ENCODE data around the gene ZCCHC12. TPM values are rescaled to one million over a fixed set of nuclear protein-coding genes. Genes with fewer than 3 reads are reported as not detected.
"Not testable (repeated sequence)": the region's sequence is repeated elsewhere in the genome, so short reads cannot be mapped to it uniquely, and the experiment has no call there.

ZCCHC12 gene
- not detected for total RNA-seq

- H3K27ac Mint-ChIP-seq = no peak within 1 kb of the TSS
- peaks cover 59% of the 10 kb centered on the region for H3K27me3 Mint-ChIP-seq
- H3K4me1 Mint-ChIP-seq = peaks cover 7% of the 10 kb centered on the region
- ATAC-seq (peak; percentile 45), DNase-seq (no peak)
- H3K36me3 Mint-ChIP-seq = no peaks in the 10 kb centered on the region
- no peak within 1 kb of the TSS for H3K4me3 Mint-ChIP-seq
- no peaks in the 10 kb centered on the region for H3K9me3 Mint-ChIP-seq (ENCODE audit: low read depth)
- CTCF ChIA-PET = interaction anchor here (0.6 to 2.5 kb wide), 4 partner anchors 16 to 569 kb away, joined by 3 to 13 read pairs (median 3); no protein-coding TSS in a partner anchor
Measured at GRCh38 chrX:118823263-118824172, at the start of gene ZCCHC12. Gene ZCCHC12 (plus strand): TSS chrX:118823824. CDS start chrX:118825245, 1,421 bp downstream.

- Mint-ChIP-seq H3K27ac (no peak overlapping the region), H3K4me3 (no peak overlapping the region), H3K4me1 (no peaks in the 10 kb centered on the region), H3K27me3 (peaks cover 23% of the 10 kb centered on the region), H3K36me3 (no peaks in the 10 kb centered on the region), H3K9me3 (ENCODE audit: low read depth) (no peaks in the 10 kb centered on the region)
- CTCF ChIA-PET = no interaction called here
- DNase-seq (no peak), ATAC-seq (no peak)
Measured at GRCh38 chrX:118779581-118779980, 44.0 kb upstream of the ZCCHC12 start.

GRCh38 chrX:118780509-118780908 is 43.1 kb upstream of the ZCCHC12 start:
- DNase-seq (no peak), ATAC-seq (no peak)
- Mint-ChIP-seq H3K36me3 (no peaks in the 10 kb centered on the region), H3K4me3 (no peak overlapping the region), H3K27ac (no peak overlapping the region), H3K9me3 (ENCODE audit: low read depth) (no peaks in the 10 kb centered on the region), H3K4me1 (no peaks in the 10 kb centered on the region), H3K27me3 (peaks cover 17% of the 10 kb centered on the region)
- CTCF ChIA-PET = no interaction called here

GRCh38 chrX:118780911-118781310 is 42.7 kb upstream of the ZCCHC12 start:
- no peak for ATAC-seq
- Mint-ChIP-seq H3K27ac (no peak overlapping the region), H3K4me3 (no peak overlapping the region), H3K9me3 (ENCODE audit: low read depth) (no peaks in the 10 kb centered on the region), H3K36me3 (no peaks in the 10 kb centered on the region), H3K4me1 (no peaks in the 10 kb centered on the region), H3K27me3 (peaks cover 15% of the 10 kb centered on the region)
- CTCF ChIA-PET = no interaction called here
- no peak for DNase-seq

- H3K27ac Mint-ChIP-seq = no peak overlapping the region
- no peaks in the 10 kb centered on the region for H3K4me1 Mint-ChIP-seq
- CTCF ChIA-PET = no interaction called here
- H3K9me3 Mint-ChIP-seq (ENCODE audit: low read depth) = no peaks in the 10 kb centered on the region
- no peaks in the 10 kb centered on the region for H3K36me3 Mint-ChIP-seq
- H3K4me3 Mint-ChIP-seq = no peak overlapping the region
- DNase-seq (no peak), ATAC-seq (no peak)
- H3K27me3 Mint-ChIP-seq = peaks cover 21% of the 10 kb centered on the region
Measured at GRCh38 chrX:118795528-118796280, 27.9 kb upstream of the ZCCHC12 start.

- Mint-ChIP-seq H3K36me3 (no peaks in the 10 kb centered on the region), H3K9me3 (ENCODE audit: low read depth) (no peaks in the 10 kb centered on the region), H3K27me3 (peaks cover 10% of the 10 kb centered on the region), H3K4me3 (no peak overlapping the region), H3K4me1 (no peaks in the 10 kb centered on the region), H3K27ac (no peak overlapping the region)
- no peak for ATAC-seq
- CTCF ChIA-PET = no interaction called here
- no peak for DNase-seq
Measured at GRCh38 chrX:118802857-118803256, 20.8 kb upstream of the ZCCHC12 start.

GRCh38 chrX:118807151-118808017 is 16.2 kb upstream of the ZCCHC12 start:
- H3K36me3 Mint-ChIP-seq = no peaks in the 10 kb centered on the region
- H3K9me3 Mint-ChIP-seq (ENCODE audit: low read depth) = no peaks in the 10 kb centered on the region
- H3K27me3 Mint-ChIP-seq = peaks cover 20% of the 10 kb centered on the region
- no peaks in the 10 kb centered on the region for H3K4me1 Mint-ChIP-seq
- no peak overlapping the region for H3K27ac Mint-ChIP-seq
- no peak for ATAC-seq
- peak; percentile 41 for DNase-seq
- no peak overlapping the region for H3K4me3 Mint-ChIP-seq
- CTCF ChIA-PET = no interaction called here

- DNase-seq; ATAC-seq; H3K4me3 Mint-ChIP-seq; H3K36me3 Mint-ChIP-seq; H3K9me3 Mint-ChIP-seq (ENCODE audit: low read depth); H3K4me1 Mint-ChIP-seq; CTCF ChIA-PET; H3K27ac Mint-ChIP-seq: not testable (repeated sequence)
- peaks cover 19% of the 10 kb centered on the region for H3K27me3 Mint-ChIP-seq
Measured at GRCh38 chrX:118817257-118817656, 6.4 kb upstream of the ZCCHC12 start.

GRCh38 chrX:118824173-118824730 is 628 bp downstream of the ZCCHC12 start:
- Mint-ChIP-seq H3K27ac (no peak overlapping the region), H3K27me3 (peaks cover 62% of the 10 kb centered on the region), H3K9me3 (ENCODE audit: low read depth) (no peaks in the 10 kb centered on the region), H3K36me3 (no peaks in the 10 kb centered on the region), H3K4me3 (no peak overlapping the region), H3K4me1 (peaks cover 7% of the 10 kb centered on the region)
- DNase-seq (no peak), ATAC-seq (no peak)
- CTCF ChIA-PET = interaction anchor here (2.5 kb wide), 1 partner anchor 15 kb away, joined by 13 read pairs; no protein-coding TSS in a partner anchor

GRCh38 chrX:118825227-118825626 is 1.6 kb downstream of the ZCCHC12 start:
- Mint-ChIP-seq H3K36me3 (no peaks in the 10 kb centered on the region), H3K27me3 (peaks cover 62% of the 10 kb centered on the region), H3K4me1 (peaks cover 7% of the 10 kb centered on the region), H3K4me3 (no peak overlapping the region), H3K9me3 (ENCODE audit: low read depth) (no peaks in the 10 kb centered on the region), H3K27ac (no peak overlapping the region)
- CTCF ChIA-PET = interaction anchor here (0.6 to 2.5 kb wide), 2 partner anchors 10 to 14 kb away, joined by 3 to 13 read pairs; no protein-coding TSS in a partner anchor
- DNase-seq (no peak), ATAC-seq (no peak)

- Mint-ChIP-seq H3K4me3 (peak overlapping the region; percentile 24), H3K36me3 (no peaks in the 10 kb centered on the region), H3K9me3 (ENCODE audit: low read depth) (no peaks in the 10 kb centered on the region), H3K4me1 (peaks cover 1% of the 10 kb centered on the region), H3K27ac (no peak overlapping the region), H3K27me3 (peaks cover 23% of the 10 kb centered on the region)
- CTCF ChIA-PET = interaction anchor here (0.7 to 1.7 kb wide), 12 partner anchors 8 to 379 kb away, joined by 3 to 13 read pairs (median 3); partner anchors contain the start of genes LONRF3 and ZCCHC12
- DNase-seq = peak; percentile 66
- ATAC-seq = peak; percentile 65
Measured at GRCh38 chrX:118839334-118839958, 15.8 kb downstream of the ZCCHC12 start.

GRCh38 chrX:118847676-118848075 is 24.1 kb downstream of the ZCCHC12 start:
- Mint-ChIP-seq H3K4me3 (no peak overlapping the region), H3K36me3 (no peaks in the 10 kb centered on the region), H3K9me3 (ENCODE audit: low read depth) (no peaks in the 10 kb centered on the region), H3K27ac (no peak overlapping the region), H3K27me3 (peaks cover 6% of the 10 kb centered on the region), H3K4me1 (no peaks in the 10 kb centered on the region)
- DNase-seq (no peak), ATAC-seq (no peak)
- CTCF ChIA-PET = interaction anchor here (1.2 to 1.5 kb wide), 4 partner anchors 9 to 161 kb away, joined by 3 to 9 read pairs (median 8); no protein-coding TSS in a partner anchor
